ENCODE data around the gene NODAL. TPM values are rescaled to one million over a fixed set of nuclear protein-coding genes. Genes with fewer than 3 reads are reported as not detected.
"Not testable (repeated sequence)": the region's sequence is repeated elsewhere in the genome, so short reads cannot be mapped to it uniquely, and the experiment has no call there.

The NODAL gene
- total RNA-seq, result 0.08 and 0.14 TPM in 2 replicates

DNA sequence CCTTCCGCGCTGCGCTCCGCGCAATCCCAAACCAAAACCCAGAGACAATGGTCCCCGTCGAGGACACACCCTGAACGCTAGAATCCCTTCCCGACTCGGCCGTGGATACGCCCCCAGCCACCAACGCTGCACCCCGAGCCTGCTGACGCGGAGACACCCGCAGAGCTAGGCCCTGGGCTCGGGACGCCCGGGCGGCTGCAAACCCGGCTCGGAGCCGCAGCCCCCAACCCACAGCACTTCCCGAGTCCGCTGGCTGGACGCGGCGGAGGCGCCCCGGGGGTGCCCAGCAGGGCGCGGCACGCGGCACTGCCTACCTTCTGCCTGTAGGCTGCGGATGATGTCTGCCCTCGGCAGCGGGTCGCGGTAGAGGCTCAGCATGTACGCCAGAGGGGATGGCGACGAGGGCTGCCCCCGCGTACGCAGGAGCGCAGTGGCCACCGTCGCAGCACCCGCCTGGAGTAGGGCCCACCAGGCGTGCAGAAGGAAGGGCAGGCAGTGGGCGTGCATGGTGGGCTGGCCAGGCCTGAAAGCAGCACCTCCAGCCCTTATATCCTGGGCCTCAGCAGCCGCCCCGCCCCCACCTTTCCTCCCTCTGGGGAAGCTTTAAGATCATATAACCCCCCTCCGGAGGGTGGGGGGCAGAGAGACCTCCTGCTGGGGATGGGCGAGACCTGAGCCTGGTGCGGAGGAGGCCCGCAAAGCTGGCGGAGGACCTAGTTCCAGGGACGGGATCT is at the start of gene NODAL:
Gene NODAL, minus strand, starts transcription at position 521 of the 734 bp plus-strand sequence. Its CDS starts 14 bp downstream, at position 507.
- Histone ChIP-seq H3K36me3 (ENCODE audit: control insufficient read depth, insufficient read depth, low read length) (no peaks in the 10 kb centered on the region), H3K27me3 (ENCODE audit: control insufficient read depth, insufficient read depth, low read length) (peaks cover 53% of the 10 kb centered on the region), H3K4me3 (ENCODE audit: low read depth, low read length) (no peak within 1 kb of the TSS)
- DNase-seq (ENCODE audit: low read depth), result no peak
- TF ChIP-seq CTCF (IDR thresholded peaks at IDR 0.05; ENCODE audit: insufficient read depth, low read length, poor library complexity, severe bottlenecking), result no peak

GRCh38 chr10:70490142-70490541 is 48.7 kb upstream of the NODAL start:
- DNase-seq (ENCODE audit: low read depth), result no peak

GRCh38 chr10:70487824-70488223 is 46.3 kb upstream of the NODAL start:
- no peak for DNase-seq (ENCODE audit: low read depth)
- Histone ChIP-seq H3K36me3 (ENCODE audit: control insufficient read depth, insufficient read depth, low read length) (no peaks in the 10 kb centered on the region), H3K4me3 (ENCODE audit: low read depth, low read length) (no peak overlapping the region), H3K27me3 (ENCODE audit: control insufficient read depth, insufficient read depth, low read length) (no peaks in the 10 kb centered on the region)
- TF ChIP-seq CTCF (IDR thresholded peaks at IDR 0.05; ENCODE audit: insufficient read depth, low read length, poor library complexity, severe bottlenecking), result no peak

More at GRCh38 chr10:70490142-70490541, 48.7 kb upstream of the NODAL start:
- Histone ChIP-seq H3K27me3 (ENCODE audit: control insufficient read depth, insufficient read depth, low read length) (no peaks in the 10 kb centered on the region), H3K4me3 (ENCODE audit: low read depth, low read length) (no peak overlapping the region), H3K36me3 (ENCODE audit: control insufficient read depth, insufficient read depth, low read length) (no peaks in the 10 kb centered on the region)
- no peak for TF ChIP-seq CTCF (IDR thresholded peaks at IDR 0.05; ENCODE audit: insufficient read depth, low read length, poor library complexity, severe bottlenecking)

DNA sequence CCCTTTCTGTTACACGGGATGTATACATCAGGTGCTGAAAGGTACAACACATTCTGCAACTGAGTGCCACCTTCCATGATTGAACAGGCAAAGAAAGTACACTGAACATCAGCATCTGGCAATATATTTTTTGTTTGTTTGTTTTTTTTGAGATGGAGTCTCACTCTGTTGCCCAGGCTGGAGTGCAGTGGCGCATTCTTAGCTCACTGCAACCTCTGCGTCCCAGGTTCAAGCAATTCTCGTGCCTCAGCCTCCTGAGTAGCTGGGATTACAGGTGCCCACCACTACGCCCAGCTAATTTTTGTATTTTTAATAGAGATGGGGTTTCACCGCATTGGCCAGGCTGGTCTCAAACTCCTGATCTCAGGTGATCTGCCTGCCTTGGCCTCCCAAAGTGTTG is 42.4 kb upstream of the NODAL start:
- not testable (repeated sequence) for DNase-seq (ENCODE audit: low read depth); H3K36me3 ChIP-seq (ENCODE audit: control insufficient read depth, insufficient read depth, low read length); H3K27me3 ChIP-seq (ENCODE audit: control insufficient read depth, insufficient read depth, low read length); H3K4me3 ChIP-seq (ENCODE audit: low read depth, low read length)

- H3K36me3 ChIP-seq (ENCODE audit: control insufficient read depth, insufficient read depth, low read length), result no peaks in the 10 kb centered on the region
- no peak overlapping the region for H3K4me3 ChIP-seq (ENCODE audit: low read depth, low read length)
- H3K27me3 ChIP-seq (ENCODE audit: control insufficient read depth, insufficient read depth, low read length), result no peaks in the 10 kb centered on the region
- DNase-seq (ENCODE audit: low read depth), result no peak
- TF ChIP-seq CTCF (IDR thresholded peaks at IDR 0.05; ENCODE audit: insufficient read depth, low read length, poor library complexity, severe bottlenecking), result no peak
These were observed 41.7 kb upstream of the NODAL start for GRCh38 chr10:70482982-70483760.

GRCh38 chr10:70481831-70482530 is 40.5 kb upstream of the NODAL start:
- Histone ChIP-seq H3K4me3 (ENCODE audit: low read depth, low read length) (no peak overlapping the region), H3K36me3 (ENCODE audit: control insufficient read depth, insufficient read depth, low read length) (no peaks in the 10 kb centered on the region), H3K27me3 (ENCODE audit: control insufficient read depth, insufficient read depth, low read length) (no peaks in the 10 kb centered on the region)
- TF ChIP-seq CTCF (IDR thresholded peaks at IDR 0.05; ENCODE audit: insufficient read depth, low read length, poor library complexity, severe bottlenecking), result no peak
- DNase-seq (ENCODE audit: low read depth), result no peak

All from kidney epithelial cell (primary cell).